T-helper 2 cell (primary cell): ENCODE results near the gene HES3.

Experiments
- DNase-seq, 5 experiments: peaks; one replicate each; pipeline versions ENCODE4 v3.0.0 to v3.0.0-alpha.2; 2012 to 2022

HES3 gene

DNA sequence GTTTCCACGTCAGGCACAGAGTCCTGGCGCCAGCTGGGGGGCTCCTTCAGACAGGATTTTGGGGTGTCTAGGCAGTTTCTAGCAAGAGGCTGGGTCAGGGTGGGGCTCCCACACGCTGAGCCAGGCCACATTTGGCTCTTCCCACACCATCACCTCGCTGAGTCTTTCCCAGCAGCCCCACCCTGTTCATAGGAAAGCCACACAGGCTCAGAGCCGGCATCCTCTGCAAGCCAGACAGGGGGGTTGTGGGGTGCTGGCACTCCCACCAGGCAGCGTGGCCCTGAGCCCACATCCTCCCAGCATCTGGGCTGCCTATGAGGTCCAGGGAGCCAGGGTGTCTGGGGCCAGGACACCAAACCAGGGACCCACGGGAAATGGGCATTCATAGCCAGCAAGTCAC lies 19.7 kb downstream of the HES3 start:
- no peak for DNase-seq

DNA sequence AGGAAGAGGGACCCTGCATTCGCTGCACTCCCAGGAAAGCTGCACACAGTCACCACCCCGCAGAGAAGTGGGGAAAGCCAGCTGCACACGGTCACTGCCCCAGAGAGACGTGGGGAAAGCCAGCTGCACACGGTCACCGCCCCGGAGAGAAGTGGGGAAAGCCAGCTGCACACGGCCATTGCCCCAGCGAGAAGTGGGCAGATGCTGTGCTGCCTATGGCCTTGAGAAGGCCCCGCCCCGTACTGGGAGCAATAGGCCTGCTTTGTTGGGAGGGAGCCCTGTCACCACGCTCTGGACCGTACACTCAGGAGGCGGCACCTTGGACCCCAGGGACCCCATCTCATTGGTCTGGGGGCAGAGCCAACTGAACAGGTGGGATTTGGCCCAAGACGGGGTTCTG lies 21.2 kb downstream of the HES3 start:
- DNase-seq: no peak

DNA sequence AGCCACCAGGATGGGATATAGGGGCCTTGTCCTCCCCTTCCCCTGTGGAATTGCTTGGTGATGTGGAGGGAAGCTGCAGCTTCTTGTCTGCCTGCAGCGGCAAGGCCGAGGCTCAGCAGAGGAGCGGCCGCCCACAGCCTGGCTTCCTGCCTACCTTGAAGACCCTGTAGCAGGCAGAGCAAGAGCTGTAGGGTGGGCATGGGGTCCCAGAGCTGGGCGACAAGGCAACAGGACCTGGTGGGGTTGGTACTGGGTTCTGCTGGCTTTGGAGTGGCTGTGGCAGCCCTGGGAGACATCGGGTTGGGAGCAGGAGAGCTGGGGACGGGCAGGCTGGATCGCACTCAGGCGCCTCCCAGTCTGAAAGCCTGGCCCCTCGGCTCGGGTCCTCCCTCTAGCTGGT lies 22.7 kb downstream of the HES3 start:
- DNase-seq: no peak

DNA sequence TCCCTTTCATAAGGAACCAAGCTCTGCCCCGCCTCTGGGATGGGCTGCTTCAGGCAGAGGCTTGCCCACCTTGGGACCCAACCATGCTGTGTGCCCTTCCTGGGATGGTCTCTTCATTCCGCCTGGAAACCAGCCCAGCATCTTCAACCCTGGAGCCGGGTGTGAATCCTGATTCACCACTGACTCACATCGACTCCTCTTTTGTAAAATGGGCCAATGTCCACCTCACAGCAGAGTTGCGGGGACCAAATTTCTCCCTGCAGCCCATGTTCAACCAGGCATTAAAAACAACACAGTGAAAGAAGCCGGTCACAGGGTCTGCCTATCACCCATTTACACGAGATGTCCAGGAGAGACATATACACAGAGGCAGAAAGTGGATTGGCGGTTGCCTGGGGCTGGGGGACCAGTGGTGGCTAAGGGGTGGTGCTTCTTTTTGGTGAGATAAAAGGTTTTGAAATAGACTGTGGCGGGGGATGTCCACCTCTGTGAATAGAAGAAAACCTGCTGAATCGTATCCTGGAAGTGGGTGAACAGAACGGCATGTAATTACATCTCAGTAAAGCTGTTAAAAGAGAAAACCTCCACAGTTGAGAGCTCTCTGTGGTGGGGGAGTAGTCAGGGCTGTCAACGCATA lies 23.8 kb downstream of the HES3 start:
- no peak for DNase-seq

DNA sequence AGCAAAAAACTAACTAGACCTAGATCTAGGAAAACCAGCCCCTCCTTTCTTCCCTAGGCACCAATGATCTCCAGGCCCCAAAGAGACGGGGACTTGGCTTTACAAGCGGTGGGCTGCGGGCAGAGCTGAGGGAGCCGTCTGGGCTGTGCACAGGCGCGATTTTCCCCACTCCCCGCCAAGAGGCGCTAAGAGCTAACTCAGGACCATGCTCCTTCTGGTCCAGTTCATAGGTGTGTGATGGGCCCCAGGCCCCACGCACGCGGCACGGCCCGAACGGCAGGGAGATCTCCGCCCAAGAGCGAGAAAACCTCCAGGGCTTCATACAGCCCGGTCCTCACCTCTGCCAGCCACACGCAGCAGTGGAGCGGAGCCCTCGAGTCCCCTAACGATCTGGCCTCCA lies 24.4 kb downstream of the HES3 start:
- no peak for DNase-seq

DNA sequence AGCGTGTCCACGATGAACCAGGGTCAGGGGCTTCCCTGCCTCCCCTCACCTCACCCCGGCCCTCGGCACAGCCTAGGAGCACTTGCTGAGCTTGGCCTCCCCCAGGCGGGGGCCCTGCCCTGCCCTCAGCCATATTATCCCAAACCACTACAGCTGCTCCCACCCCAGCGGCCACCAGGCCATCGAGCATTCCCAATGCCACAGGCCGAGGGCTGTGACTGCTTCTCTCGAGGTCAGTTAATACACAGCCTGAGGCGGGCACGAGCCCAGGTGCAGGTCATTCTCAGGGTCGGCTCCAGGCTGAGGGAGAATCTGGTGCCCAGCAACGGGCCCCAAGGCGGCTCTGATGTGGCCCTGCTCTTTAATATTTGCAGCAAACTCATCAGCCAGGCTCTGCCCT lies 25.3 kb downstream of the HES3 start:
- DNase-seq: no peak

DNA sequence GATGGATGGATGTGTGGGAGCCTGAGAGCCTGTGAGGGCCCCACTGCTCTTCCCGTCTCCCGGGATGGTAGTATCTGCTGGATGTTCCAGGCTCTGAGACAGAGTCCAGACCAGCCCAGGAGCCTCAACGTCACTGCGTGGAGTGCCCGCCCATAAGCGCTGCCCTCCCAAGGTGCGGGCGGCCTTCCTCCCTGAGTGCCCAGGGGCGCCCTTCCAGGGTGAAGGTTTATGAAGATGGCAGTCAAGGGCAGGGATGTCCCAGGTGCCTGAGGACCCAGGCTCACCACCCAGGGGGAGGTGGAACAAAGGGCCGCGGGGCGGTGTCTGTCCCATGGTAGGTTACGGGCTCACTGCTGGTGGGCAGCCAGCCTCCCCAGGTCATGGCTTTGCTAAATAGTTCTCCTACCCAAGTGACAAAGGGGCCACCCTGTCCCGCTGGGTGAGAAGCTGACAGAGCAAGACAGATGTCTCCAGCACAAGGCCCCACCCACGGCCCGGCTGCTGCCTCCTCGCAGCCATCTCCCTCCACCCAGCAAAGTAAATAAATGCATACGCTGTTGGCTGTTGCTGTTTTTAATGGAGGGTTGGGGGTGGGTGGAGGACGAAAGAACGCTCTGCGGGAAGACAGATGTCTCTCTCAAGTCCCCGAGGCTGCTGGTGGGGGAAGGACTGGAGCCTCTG lies 25.9 kb downstream of the HES3 start:
- no peak for DNase-seq

DNA sequence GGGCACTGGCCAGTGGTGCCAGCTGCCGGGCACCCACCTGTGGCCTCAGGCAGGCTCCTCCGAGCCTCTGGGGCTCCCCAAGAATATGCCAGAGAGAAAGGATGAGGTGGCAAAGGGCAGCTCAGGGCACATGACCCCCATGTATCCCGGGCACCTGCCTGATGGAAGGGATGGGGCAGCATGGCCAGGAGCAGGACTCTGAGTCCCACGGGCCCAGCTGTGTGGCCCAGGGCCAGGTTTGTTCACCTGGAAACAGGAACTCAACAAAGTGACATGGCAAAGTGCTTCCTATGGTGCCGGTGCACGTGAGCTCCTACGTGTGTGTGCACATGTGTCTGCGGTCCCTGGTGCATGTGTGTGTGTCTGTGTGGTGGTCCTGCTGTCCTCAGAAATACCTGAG lies 26.4 kb downstream of the HES3 start:
- no peak for DNase-seq

DNA sequence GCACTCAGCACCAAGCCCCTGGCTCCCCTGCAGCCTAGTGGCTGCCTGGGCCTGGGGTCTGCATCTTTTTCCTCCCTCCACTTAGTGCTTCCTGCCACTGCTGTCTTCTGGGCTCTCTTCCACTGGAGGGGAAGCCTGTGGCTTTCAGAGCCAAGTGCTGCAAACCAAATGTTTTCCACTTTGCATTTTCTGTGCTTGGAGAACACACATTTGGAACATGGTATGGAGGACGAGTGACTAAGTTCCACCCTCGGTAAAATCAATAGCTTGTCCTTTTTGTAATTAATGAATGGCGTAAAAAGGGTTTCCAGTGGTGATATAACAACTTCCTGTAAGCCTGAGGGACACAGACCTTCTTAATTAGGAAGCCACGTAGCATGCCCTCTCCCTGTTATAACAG lies 27.0 kb downstream of the HES3 start:
- no peak for DNase-seq

DNA sequence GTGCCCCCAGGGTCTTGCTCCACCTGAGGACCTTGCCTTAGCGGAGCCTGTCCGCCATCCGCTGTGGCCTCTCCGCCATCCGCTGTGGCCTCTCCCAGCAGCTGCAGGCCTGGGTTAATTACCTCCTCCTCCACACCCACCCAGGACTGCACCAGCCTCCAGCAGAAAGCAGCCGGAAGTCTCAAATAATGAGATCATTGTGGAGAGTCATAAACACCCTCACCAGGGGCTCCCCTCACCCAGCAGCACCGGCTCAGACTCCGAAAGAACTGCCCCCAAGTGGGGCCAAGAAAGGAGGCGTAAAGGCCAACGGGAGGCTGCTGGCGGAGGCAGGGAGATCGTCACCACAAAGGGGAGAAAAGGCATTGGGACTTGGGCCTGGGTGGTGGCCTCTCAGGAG lies 27.6 kb downstream of the HES3 start:
- no peak for DNase-seq

DNA sequence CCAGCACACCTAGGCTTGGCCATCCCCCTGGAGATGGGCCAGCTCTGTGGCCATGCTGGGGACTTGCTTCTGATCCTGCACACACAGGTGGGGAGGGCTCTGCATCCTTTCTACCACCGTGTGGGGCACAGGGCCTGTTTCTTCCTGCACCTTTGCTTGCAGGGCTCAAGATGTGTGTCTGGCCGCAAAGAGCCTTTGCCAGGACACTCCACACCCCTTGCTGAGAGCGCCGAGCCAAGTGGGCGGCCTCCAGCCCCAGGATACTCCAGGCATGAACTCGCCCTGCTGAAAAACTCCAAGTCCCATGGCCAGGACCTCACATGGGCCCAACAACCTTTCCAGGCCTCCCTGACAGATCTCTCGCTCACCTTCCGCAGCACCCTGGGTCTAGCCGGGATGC lies 28.5 kb downstream of the HES3 start:
- no peak for DNase-seq

DNA sequence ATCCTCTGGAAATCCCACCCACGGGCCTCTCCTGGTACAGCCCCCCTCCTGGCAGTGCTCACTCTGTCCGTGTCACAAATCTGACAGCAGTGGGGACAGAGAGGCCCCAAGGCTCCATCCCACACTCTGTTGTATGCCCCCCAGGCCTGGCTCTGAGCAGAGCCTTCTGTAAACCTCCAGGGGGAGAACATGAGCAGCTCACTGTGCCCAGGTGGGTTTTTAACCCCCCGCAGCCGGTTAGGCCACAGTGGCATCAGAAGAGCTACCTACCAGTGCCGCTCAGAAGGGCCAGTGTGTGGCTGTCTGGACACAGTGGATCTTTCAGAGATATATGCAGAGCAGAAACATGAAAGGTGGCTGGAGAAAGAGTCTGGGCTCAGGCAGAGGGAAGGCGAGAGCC lies 28.9 kb downstream of the HES3 start:
- DNase-seq: no peak

DNA sequence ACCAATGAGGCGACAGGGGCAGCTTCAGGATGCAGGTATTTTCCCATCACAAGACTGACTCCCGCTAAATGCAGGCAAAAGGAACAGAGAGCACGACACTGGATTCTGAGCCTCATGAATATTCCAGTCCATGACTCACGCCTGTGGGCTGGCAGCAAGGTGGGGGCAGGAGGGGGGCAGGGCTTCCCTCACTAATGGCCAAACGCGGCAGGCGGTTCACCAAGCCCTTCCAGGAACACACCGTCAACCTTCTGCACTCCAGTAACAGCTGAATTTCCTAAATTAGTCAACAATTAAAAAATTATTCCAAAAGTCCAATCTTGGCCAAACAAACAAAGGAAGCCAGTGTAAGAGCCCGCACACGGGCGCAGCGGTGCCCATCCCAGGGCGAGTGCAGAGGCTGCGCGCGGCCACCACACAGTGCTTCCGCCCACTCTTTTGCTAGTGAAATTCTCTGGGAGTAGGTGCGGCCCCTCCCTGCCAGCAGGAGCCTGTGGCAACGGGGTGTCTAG lies 29.5 kb downstream of the HES3 start:
- DNase-seq: no peak

DNA sequence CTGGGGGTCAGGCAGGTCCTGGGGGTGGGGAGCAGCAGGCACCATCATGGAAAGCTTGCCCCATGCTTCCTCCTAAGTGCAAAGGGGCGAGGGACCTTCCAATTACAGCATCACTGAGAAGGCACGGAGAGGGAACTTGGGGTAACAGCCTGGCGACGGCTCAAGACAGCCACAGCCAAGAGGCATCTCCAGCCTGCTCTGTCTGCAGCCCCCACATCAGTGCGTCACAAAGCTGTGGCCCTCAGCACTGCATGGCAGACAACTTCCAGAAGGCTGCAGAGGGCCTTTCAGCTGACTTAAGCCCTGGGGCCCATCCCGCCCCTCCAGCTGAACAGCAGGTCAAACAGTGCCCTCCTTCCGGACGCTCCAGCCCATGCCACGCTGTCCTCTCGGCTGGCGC lies 30.1 kb downstream of the HES3 start:
- DNase-seq: no peak

DNA sequence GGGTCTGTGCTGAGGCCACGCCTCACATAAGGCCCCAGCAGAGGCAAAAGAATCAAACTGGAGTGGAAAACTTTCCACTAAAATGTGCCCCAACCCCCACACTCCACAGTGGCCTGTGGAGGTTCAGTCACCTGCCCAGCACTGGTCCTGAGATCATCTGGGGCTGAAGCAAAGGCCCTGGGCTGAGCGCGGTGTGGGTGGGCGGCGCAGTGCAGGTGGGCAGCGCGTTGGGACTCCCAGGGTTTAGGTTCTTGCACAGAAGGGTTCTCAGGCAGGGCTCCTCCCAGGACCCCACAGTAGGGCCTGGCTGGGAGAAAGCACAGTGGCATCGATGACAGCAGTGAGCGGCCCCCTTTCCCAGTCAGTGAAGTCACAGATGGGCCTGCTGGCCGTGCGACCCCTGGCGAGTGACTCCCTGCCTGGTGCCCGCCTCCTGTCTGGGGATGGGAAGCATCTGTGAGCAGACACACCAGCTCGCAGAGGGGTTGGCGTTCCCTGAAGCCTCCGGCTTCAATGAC lies 30.7 kb downstream of the HES3 start:
- DNase-seq: no peak

DNA sequence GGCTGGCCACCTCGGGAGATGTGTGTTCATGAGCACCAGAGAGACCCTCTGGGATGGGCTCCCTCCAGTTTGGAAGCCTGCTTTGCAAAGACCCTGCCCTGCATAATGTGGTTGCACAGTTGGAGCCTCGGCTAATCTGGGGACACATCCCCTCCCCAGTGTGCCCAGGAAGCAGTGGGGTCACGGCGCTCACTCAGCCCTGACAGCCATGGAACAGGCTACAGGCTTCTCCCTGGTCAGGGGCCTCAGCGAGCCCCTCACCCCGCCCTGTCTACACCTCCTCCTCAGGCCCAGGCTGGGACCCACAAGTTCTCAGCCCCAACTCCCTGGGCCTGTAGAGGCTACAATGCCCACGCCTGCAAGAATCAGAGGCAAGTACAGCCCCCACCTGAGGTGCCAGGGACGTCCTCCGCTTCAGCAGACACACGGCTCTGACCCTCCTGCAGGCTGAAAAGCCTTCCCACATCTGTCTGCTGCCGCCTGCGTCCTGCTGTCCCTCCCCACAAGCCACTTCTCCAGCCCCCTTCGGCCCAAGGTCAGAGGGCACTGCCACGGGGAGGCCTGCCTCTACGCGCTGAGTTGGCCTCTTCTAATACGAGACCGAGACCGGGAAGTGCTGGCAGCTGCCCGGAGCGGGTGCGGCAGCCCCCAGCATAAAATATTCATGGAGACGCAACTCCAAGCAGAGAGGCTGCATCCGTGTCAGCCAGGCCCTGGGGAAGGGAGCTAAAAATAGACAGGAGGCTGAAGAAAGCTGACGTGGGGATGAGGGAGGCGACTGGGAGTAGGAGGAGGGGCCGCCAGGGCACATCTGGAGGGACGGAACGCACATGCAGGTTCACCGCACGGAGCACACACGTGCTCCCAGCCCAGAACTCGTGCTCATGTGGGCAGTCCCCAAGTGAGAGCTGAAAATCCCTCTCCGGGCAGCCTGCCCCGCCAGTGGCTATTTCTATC lies 32.1 kb downstream of the HES3 start:
- no peak for DNase-seq

DNA sequence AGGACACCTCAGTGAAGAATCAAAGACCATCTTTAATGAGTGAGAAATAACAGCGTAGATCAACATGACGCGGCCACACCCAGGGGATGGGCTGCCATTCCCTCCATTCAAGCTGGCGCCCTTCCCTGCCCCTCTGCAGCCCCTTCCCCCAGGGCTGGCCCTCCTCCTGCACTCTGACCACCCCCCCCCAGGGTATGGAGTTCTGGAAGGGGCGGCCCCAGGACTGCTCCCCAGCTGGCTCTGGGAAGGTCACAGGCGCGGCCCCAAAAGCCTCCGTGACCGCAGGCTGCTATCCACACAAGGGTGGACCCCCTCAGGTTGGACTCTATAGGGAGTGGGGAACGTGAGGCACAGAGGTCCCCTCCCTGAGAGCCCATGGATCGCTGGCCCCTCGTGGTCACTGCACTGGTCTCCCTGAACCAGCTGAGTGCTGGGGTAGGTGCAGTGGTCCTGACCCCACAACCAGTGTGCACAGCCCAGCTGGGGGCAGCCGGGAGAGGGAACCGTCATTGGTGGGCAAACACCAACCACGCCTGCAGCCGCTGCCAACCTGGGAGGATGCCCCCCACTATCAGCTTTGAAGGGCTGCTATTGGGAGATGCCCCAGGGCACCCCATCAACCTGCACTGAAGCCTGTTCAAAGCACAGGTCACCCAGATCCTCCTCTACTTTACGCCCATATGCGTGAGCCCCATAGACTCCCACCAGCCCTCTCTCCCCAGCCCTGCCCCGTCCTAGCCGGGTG lies 33.0 kb downstream of the HES3 start:
- DNase-seq: no peak

DNA sequence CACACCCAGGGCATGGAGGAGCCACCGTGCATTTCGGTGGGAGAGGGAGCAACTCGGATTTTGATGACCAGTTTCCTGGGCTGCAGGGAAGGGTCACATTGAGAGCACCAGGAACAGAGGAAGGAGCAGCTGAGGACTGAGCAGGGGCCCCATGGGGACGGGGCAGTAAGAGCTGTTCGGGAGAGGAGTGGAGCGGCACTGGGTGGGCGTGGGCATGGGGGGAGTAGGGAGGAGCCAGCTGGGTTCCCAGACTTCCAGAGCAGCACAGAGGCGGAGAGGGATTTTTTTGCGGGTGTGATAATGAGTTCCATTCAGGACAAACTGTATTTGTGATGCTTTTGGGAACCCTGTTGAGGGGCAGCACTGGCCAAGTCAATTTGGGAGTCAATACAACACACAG lies 34.3 kb downstream of the HES3 start:
- no peak for DNase-seq

DNA sequence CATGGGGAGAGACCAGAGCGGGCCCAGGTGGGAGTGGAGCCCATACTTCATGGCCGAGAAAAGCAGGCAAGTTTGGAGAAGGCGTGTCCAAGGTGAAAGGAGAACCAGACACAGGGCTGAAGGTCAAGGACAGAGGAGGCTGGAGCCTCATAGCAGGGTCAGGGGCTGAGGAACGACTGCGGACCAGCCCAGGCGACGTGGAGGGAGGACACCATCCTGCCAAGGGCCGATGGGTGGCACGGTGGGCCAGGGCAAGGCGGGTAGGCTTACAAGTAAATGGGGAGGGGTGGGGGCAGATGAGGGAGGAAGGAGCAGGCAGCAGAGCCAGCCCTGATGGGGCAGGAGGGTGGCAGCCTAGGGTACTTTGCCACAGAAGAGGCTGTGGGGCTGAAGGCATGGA lies 35.1 kb downstream of the HES3 start:
- DNase-seq: no peak

DNA sequence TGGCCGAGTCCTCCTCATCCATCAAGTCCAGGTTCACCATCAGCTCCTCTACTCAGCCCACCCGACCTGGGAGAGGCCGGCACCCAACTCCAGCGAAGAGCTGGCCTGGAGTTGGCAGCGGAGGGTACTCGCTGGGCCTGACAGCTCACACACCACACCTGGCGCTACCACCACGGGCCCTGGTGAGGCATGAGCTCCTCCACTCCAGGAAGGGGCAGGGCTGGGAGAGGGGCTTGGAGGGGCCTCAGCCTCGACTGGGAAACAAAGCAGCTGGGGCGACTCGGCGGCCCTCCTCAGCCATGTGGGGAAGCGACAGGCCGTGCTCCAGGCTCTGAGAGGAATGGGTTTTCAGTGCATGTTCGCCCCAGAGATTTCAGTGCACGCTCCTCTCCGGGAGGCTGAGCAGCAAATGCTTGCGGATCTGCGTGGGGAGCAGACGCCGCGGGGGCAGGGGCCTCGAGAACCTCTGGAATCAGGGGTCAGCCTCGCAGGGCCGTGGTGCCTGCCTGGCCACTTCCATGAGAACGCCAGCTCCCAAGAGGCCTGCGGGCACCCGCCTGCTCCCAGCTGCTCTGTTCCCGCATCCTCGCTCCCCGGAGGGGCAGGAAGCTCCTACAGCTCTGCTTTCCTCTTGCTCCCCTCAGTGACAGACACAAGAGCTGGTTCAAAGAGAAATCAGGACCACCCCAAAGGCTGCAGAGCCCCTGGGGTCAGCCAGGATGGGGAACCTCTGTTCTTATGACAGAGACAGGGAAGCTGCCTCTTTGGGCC lies 35.8 kb downstream of the HES3 start:
- DNase-seq: no peak

DNA sequence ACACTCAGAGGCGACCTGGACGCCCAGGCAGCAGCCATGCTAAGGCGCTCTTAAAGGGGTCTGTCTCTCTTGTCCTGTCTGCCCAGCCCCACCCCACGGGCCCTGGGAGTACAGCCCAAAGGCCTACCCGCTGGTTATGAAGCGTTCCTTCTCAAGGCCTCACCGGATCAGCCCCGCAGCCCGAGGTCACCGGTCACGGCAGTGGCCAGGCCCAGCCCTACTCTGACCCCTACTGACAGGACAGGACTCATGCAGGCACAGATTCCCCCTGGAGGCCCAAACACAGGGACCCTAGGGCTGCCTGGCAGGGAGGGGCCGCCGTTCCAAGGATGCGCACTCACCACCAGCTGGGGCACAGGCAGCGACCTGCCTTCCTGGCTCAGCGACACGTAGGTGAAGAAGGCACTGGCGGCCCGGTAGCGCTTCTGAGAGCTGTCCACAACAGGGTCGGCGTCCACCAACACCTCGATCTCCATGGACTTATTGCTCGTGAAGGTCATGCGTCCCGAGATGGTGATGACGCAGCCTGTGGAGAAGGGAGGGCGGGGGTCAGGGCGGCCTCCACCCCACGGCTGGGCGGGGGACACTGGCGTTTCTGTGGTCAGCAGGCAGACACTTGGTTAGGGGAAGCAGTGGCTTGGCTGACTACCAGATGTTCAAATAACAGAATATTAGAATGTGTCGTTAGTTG lies 36.9 kb downstream of the HES3 start:
- DNase-seq: no peak
